Dendritic cell treated with granulocyte-macrophage colony-stimulating factor and Interleukin-4, amounts not matched to agents 40 ng/mL and 50 ng/mL, for 4 days (primary cell): Measurements from ENCODE around the gene IFNL1.
"Not testable (repeated sequence)": the region's sequence is repeated elsewhere in the genome, so short reads cannot be mapped to it uniquely, and the experiment has no call there.

Source experiments
- H3K27ac Mint-ChIP-seq: one replicate; pipeline ENCODE4 v1.8.0; 2022; ENCODE audit warnings: mild to moderate bottlenecking, mixed read lengths
- H3K27me3 Mint-ChIP-seq: one replicate; pipeline ENCODE4 v1.8.0; 2022; ENCODE audit warnings: mild to moderate bottlenecking, mixed read lengths
- H3K36me3 Mint-ChIP-seq: one replicate; pipeline ENCODE4 v1.8.0; 2022; ENCODE audit warnings: low read depth, mixed read lengths
- H3K4me1 Mint-ChIP-seq: one replicate; pipeline ENCODE4 v1.8.0; 2022; ENCODE audit warnings: low read depth, mixed read lengths
- H3K4me3 Mint-ChIP-seq: one replicate; pipeline ENCODE4 v1.8.0; 2022; ENCODE audit warnings: mild to moderate bottlenecking, moderate library complexity, mixed read lengths
- H3K9me3 Mint-ChIP-seq: one replicate; pipeline ENCODE4 v1.8.0; 2022; ENCODE audit warnings: mixed read lengths
- intact Hi-C: fragments of 100-400 bp; cut with micrococcal nuclease; formaldehyde crosslinking; loops from one replicate; pipeline ENCODE4 v1.15.0; 2022

Gene IFNL1

DNA sequence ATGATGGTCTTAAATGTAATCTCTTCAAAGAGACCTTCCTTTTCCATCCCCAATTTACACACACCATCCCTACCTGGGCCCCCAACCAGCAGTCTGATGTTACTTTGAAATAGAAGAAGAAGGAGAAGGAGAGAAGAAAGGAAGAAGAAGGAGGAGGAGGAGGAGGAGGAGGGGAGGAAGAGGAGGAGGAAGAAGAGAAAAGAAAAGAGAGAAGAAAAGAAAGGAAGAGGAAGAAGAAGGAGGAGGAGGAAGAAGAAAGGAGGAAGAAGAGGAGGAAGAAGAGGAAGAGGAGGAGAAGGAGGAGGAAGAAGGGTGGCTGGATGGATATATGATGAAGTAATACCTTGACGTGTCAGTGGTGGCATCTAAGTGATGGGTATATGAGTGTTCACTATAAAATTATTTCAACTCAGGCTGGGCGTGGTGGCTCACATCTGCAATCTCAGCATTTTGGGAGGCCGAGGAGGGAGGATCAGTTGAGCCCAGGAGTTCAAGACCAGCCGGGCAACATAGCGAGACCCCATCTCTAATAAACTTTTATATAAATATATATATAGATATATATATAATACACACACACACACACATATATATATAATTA, 28.1 kb downstream of the IFNL1 start:
- Mint-ChIP-seq H3K27me3 (peaks cover 31% of the 10 kb centered on the region), H3K36me3 (peaks cover 48% of the 10 kb centered on the region), H3K4me1 (peaks cover 46% of the 10 kb centered on the region), H3K9me3 (no peaks in the 10 kb centered on the region), H3K4me3 (no peak overlapping the region), H3K27ac (peak overlapping the region; percentile 11)
- intact Hi-C loops: no loop called here

- Mint-ChIP-seq H3K27ac (no peak overlapping the region), H3K4me1 (peaks cover 56% of the 10 kb centered on the region), H3K4me3 (no peak overlapping the region), H3K9me3 (no peaks in the 10 kb centered on the region), H3K36me3 (peaks cover 60% of the 10 kb centered on the region), H3K27me3 (peaks cover 19% of the 10 kb centered on the region)
- intact Hi-C loops: no loop called here
Measured at GRCh38 chr19:39325778-39326665, 29.8 kb downstream of the IFNL1 start.

DNA sequence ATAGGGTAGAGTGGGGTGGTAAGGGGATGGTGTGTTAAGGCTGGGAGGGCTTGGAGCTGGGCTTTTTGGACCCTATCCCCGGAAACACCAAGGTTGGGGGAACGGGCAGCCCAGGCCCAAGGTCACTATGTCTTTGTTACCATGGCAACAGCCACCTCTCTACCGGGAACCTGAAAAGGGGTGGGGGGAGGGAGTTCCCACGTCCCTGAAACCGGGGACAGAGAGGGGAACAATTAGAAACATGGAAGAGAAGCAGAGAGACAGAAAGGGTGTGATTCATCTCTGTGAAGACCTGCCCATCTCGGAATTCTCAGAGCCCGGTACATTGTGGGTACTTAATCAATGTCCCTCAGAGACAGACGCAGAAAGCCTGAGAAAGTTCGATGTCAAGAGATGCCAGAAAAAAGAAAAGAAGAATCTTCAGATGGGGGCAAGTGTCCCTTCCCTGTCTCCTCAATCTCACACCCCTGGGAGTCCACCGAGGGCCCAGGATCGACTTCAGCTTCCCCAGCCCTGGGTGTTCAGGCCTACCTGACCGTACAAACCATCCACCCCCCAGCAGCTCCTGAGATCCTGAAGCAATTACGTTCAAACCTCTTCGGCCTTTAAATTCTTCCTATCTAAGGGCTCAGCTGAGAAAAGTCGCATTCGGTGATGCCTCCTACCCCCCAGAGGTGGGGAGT, 31.3 kb downstream of the IFNL1 start:
- Mint-ChIP-seq H3K27ac (no peak overlapping the region), H3K9me3 (no peaks in the 10 kb centered on the region), H3K4me1 (peaks cover 52% of the 10 kb centered on the region), H3K36me3 (peaks cover 75% of the 10 kb centered on the region), H3K27me3 (peaks cover 5% of the 10 kb centered on the region), H3K4me3 (no peak overlapping the region)
- intact Hi-C loops: loop anchor here (1.0 kb wide), 2 partner anchors 115 to 205 kb away; no protein-coding TSS in a partner anchor

- intact Hi-C loops: loop anchor here (1.0 kb wide), 2 partner anchors 116 to 206 kb away; no protein-coding TSS in a partner anchor
- Mint-ChIP-seq H3K4me3 (no peak overlapping the region), H3K9me3 (no peaks in the 10 kb centered on the region), H3K4me1 (peaks cover 59% of the 10 kb centered on the region), H3K36me3 (peaks cover 82% of the 10 kb centered on the region), H3K27me3 (no peaks in the 10 kb centered on the region), H3K27ac (peak overlapping the region; percentile 52)
Measured at GRCh38 chr19:39328046-39328705, 32.0 kb downstream of the IFNL1 start.

GRCh38 chr19:39329948-39330347, 33.7 kb downstream of the IFNL1 start:
- H3K27me3 Mint-ChIP-seq: no peaks in the 10 kb centered on the region
- intact Hi-C loops: no loop called here
- H3K9me3 Mint-ChIP-seq: no peaks in the 10 kb centered on the region
- no peak overlapping the region for H3K4me3 Mint-ChIP-seq
- H3K4me1 Mint-ChIP-seq: peaks cover 66% of the 10 kb centered on the region
- no peak overlapping the region for H3K27ac Mint-ChIP-seq
- peaks cover 89% of the 10 kb centered on the region for H3K36me3 Mint-ChIP-seq

DNA sequence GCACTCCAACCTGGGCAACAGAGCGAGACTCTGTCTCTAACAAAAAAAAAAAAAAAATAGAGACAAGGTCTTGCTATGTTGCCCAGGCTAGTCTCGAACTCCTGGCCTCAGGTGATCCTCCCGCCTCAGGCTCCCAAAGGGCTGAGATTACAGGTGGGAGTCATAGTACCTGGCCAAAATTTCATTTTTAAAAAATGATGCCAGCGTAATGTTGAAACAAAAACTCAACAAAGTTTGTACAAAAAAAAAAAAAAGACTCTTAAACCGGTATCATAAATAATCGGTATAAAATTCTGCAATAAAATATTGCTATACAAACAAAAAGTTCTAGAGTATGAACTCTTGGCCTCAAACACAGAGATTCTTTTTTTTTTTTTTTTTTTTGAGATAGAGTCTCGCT, 36.1 kb downstream of the IFNL1 start:
- intact Hi-C loops: no loop called here
- Mint-ChIP-seq H3K27ac (peak overlapping the region; percentile 72), H3K4me1 (peaks cover 71% of the 10 kb centered on the region)

DNA sequence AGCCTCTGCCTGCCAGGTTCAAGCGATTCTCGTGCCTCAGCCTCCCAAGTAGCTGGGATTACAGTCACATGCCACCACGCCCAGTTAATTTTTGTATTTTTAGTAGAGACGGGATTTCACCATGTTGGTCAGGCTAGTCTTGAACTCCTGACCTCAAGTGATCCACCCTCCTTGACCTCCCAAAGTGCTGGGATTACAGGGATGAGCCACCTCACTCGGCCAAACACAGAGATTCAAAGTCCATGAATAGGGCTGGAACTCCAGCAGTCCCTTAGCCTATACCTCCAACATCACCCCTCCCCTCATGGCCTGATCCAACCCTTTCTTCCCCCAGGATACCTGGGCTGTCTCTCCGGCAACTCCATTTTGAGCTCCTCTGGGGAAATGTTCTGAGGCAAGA, 36.5 kb downstream of the IFNL1 start:
- intact Hi-C loops, H3K9me3 Mint-ChIP-seq, H3K27me3 Mint-ChIP-seq: not testable (repeated sequence)
- H3K4me1 Mint-ChIP-seq: peaks cover 74% of the 10 kb centered on the region
- peak overlapping the region; percentile 72 for H3K27ac Mint-ChIP-seq
- peaks cover 72% of the 10 kb centered on the region for H3K36me3 Mint-ChIP-seq
- peak overlapping the region; percentile 9 for H3K4me3 Mint-ChIP-seq

More for the DNA sequence above, 36.1 kb downstream of the IFNL1 start:
- H3K4me3 Mint-ChIP-seq: no peak overlapping the region
- peaks cover 77% of the 10 kb centered on the region for H3K36me3 Mint-ChIP-seq
- no peaks in the 10 kb centered on the region for H3K27me3 Mint-ChIP-seq
- no peaks in the 10 kb centered on the region for H3K9me3 Mint-ChIP-seq

DNA sequence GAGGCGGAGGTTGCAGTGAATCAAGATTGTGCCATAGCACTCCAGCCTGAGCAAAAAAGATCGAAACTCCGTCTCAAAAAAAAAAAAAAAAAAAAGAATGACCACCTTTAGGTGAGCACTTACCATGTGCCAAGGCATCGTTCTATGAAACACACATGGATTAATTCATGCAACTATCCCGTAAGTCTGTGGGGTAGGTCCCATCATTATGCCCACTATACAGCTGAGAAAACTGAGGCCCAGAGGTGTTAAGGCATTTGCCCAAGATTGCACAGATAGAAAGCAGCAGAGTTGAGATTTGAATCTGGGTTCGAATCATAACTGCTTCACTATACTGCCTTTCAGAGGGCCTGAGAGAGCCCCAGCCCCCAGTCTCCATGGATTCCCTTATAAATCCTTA, 37.3 kb downstream of the IFNL1 start:
- H3K36me3 Mint-ChIP-seq: peaks cover 65% of the 10 kb centered on the region
- peaks cover 74% of the 10 kb centered on the region for H3K4me1 Mint-ChIP-seq
- no peak overlapping the region for H3K4me3 Mint-ChIP-seq
- no peaks in the 10 kb centered on the region for H3K27me3 Mint-ChIP-seq
- no peaks in the 10 kb centered on the region for H3K9me3 Mint-ChIP-seq
- intact Hi-C loops: no loop called here
- no peak overlapping the region for H3K27ac Mint-ChIP-seq

GRCh38 chr19:39334444-39334976, 38.3 kb downstream of the IFNL1 start:
- Mint-ChIP-seq H3K9me3 (no peaks in the 10 kb centered on the region), H3K27me3 (no peaks in the 10 kb centered on the region), H3K27ac (peak overlapping the region; percentile 94), H3K4me3 (peak overlapping the region; percentile 96), H3K36me3 (peaks cover 55% of the 10 kb centered on the region), H3K4me1 (peaks cover 66% of the 10 kb centered on the region)
- intact Hi-C loops: no loop called here

DNA sequence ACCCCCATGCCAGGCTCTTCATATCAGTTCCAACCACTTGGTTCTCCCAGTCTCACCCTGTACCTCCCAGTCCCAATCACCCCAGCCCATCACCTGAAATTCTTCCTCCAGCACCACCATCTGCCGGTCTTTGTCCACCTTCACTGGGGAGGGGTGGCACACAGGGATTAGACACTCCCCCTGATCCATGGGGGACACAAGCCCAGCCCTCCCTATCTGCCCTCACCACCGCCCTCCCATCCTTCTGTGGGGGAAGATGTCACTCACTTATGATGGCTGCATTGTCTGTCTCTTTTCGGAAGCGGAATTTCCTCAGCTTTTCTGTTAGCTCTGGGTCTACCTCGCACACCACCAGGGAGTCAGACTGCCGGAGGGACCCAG, 39.0 kb downstream of the IFNL1 start:
- no peaks in the 10 kb centered on the region for H3K9me3 Mint-ChIP-seq
- intact Hi-C loops: no loop called here
- H3K27me3 Mint-ChIP-seq: no peaks in the 10 kb centered on the region
- peak overlapping the region; percentile 96 for H3K4me3 Mint-ChIP-seq
- H3K4me1 Mint-ChIP-seq: peaks cover 67% of the 10 kb centered on the region
- H3K36me3 Mint-ChIP-seq: peaks cover 48% of the 10 kb centered on the region
- peak overlapping the region; percentile 94 for H3K27ac Mint-ChIP-seq

DNA sequence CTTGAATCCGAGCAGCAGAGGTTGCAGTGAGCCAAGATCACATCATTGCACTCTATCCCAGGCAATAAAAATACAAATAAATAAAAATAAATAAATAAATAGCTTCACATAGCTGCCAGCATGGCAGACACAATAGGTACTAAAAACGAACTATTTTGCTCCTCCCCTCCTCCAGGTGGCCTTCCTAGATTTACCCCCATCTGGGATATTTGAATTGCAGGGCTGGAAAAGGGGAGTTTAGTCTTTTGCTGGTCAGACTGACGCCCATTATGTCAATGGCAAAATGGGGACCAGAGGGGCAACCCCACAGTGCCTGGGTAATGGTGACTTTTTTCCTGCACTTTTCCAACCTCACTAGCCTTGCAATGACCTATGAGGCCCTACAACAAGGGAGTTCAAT, 40.3 kb downstream of the IFNL1 start:
- intact Hi-C loops: no loop called here
- H3K9me3 Mint-ChIP-seq: no peaks in the 10 kb centered on the region

GRCh38 chr19:39339674-39340073, 43.5 kb downstream of the IFNL1 start:
- intact Hi-C loops: loop anchor here (5.0 kb wide), 3 partner anchors 73 to 212 kb away; partner anchors contain the start of genes PAK4, PLEKHG2 and RPS16
- Mint-ChIP-seq H3K9me3 (no peaks in the 10 kb centered on the region), H3K4me3 (peak overlapping the region; percentile 95), H3K27me3 (no peaks in the 10 kb centered on the region), H3K36me3 (peaks cover 41% of the 10 kb centered on the region), H3K27ac (peak overlapping the region; percentile 94), H3K4me1 (peaks cover 67% of the 10 kb centered on the region)

More for the DNA sequence above, 40.3 kb downstream of the IFNL1 start:
- no peak overlapping the region for H3K4me3 Mint-ChIP-seq
- no peaks in the 10 kb centered on the region for H3K27me3 Mint-ChIP-seq
- peak overlapping the region; percentile 94 for H3K27ac Mint-ChIP-seq
- H3K36me3 Mint-ChIP-seq: peaks cover 42% of the 10 kb centered on the region
- peaks cover 66% of the 10 kb centered on the region for H3K4me1 Mint-ChIP-seq

DNA sequence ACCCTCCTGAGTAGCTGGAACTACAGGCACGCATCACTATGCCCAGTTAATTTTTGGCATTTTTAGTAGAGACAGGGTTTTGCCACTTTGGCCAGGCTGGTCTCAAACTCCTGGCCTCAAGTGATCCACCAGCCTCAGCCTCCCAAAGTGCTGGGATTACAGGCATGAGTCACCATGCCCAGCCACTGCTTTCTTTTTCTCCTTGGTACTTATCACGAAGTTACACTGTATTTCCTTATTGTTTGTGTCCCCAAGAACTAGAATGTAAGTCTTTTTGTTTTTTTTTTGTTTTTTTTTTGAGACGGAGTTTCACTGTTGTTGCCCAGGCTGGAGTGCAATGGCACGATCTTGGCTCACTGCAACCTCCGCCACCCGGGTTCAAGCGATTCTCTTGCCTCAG, 43.9 kb downstream of the IFNL1 start:
- Mint-ChIP-seq H3K4me3 (peak overlapping the region; percentile 95), H3K27ac (peak overlapping the region; percentile 94), H3K36me3 (peaks cover 41% of the 10 kb centered on the region), H3K4me1 (peaks cover 67% of the 10 kb centered on the region)
- H3K9me3 Mint-ChIP-seq, H3K27me3 Mint-ChIP-seq: not testable (repeated sequence)
- intact Hi-C loops: loop anchor here (5.0 kb wide), 3 partner anchors 72 to 213 kb away; partner anchors contain the start of genes PAK4, PLEKHG2 and RPS16
